Kidney (tissue), 14 donors: ENCODE results near the gene PIRT. TPM values are rescaled to one million over a fixed set of nuclear protein-coding genes. Genes with fewer than 3 reads are reported as not detected.

Experiments used
- DNase-seq, 5 donors: peaks; one replicate each; pipeline ENCODE4 v3.0.0-alpha.2; 2013 to 2020
- FAIRE-seq: peaks from 2 replicates; lab custom pipeline; 2012; peaks lifted over from hg19 to GRCh38; lab: Jason Lieb, UNC
- H3K27ac ChIP-seq, 2 donors: one replicate each; pipeline ENCODE4 v1.7.0; 2013; ENCODE audit warnings: low read depth in 2 of 2, low read length in 2 of 2, inconsistent platforms in 1 of 2
- H3K27me3 ChIP-seq: one replicate; pipeline ENCODE4 v1.7.1; 2013; ENCODE audit warnings: low read length, inconsistent platforms; ENCODE audit not compliant: control insufficient read depth, insufficient read depth
- H3K36me3 ChIP-seq, 3 donors: one replicate each; pipeline versions ENCODE4 v1.7.0 to v1.7.1; 2013; ENCODE audit warnings: low read length in 3 of 3, control low read depth in 1 of 3, inconsistent platforms in 1 of 3; ENCODE audit not compliant: insufficient read depth in 3 of 3, control insufficient read depth in 2 of 3
- H3K4me1 ChIP-seq, 3 donors: one replicate each; pipeline versions ENCODE4 v1.7.0 to v1.7.1; 2013; ENCODE audit warnings: low read length in 3 of 3, inconsistent platforms in 1 of 3, low read depth in 1 of 3; ENCODE audit not compliant: control insufficient read depth in 2 of 3, insufficient read depth in 2 of 3
- H3K4me3 ChIP-seq, 3 donors: one replicate each; pipeline versions ENCODE4 v1.7.0 to v1.8.1; 2013; ENCODE audit warnings: low read length in 3 of 3, control low read depth in 1 of 3, inconsistent platforms in 1 of 3
- H3K9ac ChIP-seq, 3 donors: one replicate each; pipeline versions ENCODE4 v1.7.0 to v1.7.1; 2013; ENCODE audit warnings: low read length in 3 of 3, control low read depth in 1 of 3, inconsistent platforms in 1 of 3
- H3K9me3 ChIP-seq, 3 donors: one replicate each; pipeline versions ENCODE4 v1.7.0 to v1.7.1; 2013; ENCODE audit warnings: low read length in 3 of 3, control low read depth in 1 of 3, inconsistent platforms in 1 of 3; ENCODE audit not compliant: control insufficient read depth in 2 of 3, insufficient read depth in 1 of 3
- intact Hi-C: fragments of 100-400 bp; cut with DNase I; formaldehyde crosslinking; loops from one replicate; pipeline ENCODE4 v1.11.1; 2022
- polyA plus RNA-seq: library from polyadenylated mRNA; stranded (reverse); fragments of 350-450 nt; fragmentation: Illumina TruSeq; extraction: RNeasy Lipid Tissue Mini Kit (QIAGEN cat#74804); gene quantifications from one replicate; pipeline ENCODE4 v1.2.3, GENCODE V29; 2014; ENCODE audit warnings: low read depth, low replicate concordance; ENCODE audit not compliant: insufficient read depth
- total RNA-seq: library from RNA; stranded (reverse); fragmentation: NEBNext Ultra II Directional; extraction: Animal tissue kit (Norgen Biotek cat#: 25700); gene quantifications from one replicate; pipeline ENCODE4 v1.2.1, GENCODE V29; 2021
- TF ChIP-seq, protein P1 (sequence below): IDR thresholded peaks from 3 replicates; pipeline ENCODE4 v1.5.1; 2012; ENCODE audit warnings: mild to moderate bottlenecking, moderate library complexity, borderline replicate concordance; ENCODE audit not compliant: insufficient read depth; ENCODE audit errors: extremely low read depth
- donor health status: control.
- donor health status: control.
- donor health status: control.
- donor health status: control.
- donor health status: control.
- donor health status: DM: yes; HTN: yes; CAD: no.
- donor health status: Normal renal cell carcinoma (clear cell type).

PIRT gene
- total and polyA plus RNA-seq, 2 donors from 2014 or later, result not detected

DNA sequence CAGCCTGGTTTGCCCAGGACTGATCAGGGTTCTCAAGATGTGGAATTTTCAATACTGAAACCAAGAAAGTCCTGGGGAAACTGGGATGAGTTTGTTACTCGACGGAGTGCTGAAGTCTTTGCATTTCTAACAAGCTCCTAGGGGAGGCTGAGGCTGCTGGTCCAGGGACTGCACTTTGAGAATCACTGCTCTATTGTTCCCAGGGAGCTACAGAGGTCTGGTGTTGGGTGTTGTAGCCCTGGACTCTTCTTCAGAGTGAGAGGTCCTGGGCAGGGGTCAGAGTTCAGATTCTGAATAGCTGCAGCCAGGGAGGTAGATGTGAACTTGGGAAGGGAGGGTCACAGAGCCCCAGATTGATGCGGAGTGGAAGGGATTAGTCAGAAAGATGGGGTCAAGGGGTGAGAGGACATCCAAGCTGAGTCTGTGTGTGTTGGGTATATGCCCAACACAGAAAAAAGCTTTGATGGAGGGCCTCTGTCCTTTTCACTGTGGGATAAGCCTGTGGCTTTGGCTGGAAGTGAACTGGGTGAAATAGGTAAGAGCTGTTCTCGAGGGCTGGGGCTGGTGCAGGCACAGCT is 48.1 kb downstream of the PIRT start:
- H3K27me3 ChIP-seq, result no peaks in the 10 kb centered on the region
- H3K9ac ChIP-seq, result no peak overlapping the region
- DNase-seq, result no peak
- intact Hi-C loops, result no loop called here
- no peak for FAIRE-seq
- H3K4me3 ChIP-seq, result no peak overlapping the region
- no peaks in the 10 kb centered on the region for H3K9me3 ChIP-seq
- TF ChIP-seq, protein P1, sequence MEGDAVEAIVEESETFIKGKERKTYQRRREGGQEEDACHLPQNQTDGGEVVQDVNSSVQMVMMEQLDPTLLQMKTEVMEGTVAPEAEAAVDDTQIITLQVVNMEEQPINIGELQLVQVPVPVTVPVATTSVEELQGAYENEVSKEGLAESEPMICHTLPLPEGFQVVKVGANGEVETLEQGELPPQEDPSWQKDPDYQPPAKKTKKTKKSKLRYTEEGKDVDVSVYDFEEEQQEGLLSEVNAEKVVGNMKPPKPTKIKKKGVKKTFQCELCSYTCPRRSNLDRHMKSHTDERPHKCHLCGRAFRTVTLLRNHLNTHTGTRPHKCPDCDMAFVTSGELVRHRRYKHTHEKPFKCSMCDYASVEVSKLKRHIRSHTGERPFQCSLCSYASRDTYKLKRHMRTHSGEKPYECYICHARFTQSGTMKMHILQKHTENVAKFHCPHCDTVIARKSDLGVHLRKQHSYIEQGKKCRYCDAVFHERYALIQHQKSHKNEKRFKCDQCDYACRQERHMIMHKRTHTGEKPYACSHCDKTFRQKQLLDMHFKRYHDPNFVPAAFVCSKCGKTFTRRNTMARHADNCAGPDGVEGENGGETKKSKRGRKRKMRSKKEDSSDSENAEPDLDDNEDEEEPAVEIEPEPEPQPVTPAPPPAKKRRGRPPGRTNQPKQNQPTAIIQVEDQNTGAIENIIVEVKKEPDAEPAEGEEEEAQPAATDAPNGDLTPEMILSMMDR, result no peak
- H3K36me3 ChIP-seq, result no peaks in the 10 kb centered on the region
- peaks cover 0 to 7% (median 4%) of the 10 kb centered on the region in 3 donors for H3K4me1 ChIP-seq
- no peak overlapping the region for H3K27ac ChIP-seq

DNA sequence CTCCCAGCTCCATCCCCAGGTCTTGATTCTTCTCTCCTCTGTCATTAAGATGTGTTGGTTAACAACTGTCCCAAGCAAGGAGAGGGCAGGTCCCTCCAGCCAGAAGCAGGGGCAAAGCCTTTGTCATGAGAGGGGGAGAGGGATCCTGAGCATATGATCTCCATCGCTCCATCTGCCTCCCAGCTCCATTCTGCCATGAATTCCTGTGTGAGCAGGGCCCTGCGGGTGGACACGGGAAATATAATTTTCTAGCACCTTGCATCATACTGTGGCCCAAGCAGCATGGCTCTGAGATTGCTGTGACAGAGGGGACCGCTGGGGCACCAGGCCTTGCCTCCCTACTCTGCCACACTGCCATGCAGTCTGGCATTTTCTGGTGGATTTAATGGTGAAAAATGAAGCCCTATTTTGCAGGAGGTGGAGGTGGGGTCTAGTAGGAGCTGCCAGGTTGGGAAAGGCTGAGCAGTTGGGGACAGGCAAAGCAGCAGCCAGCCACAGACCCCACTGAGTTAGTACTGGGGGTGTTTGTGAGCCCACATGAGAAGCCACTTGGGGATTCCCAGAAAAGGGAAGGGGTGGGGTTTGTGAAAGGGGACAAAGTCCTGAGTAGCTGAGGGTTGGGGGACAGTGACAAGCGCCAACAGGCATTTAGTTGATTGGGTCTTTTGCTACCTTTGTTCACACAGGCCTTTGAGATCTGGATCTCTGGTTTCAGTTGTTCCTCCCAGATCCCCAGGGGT is 50.4 kb downstream of the PIRT start:
- intact Hi-C loops, result no loop called here
- peaks cover 0 to 2% (median 0%) of the 10 kb centered on the region in 3 donors for H3K4me1 ChIP-seq
- H3K27ac ChIP-seq, result no peak overlapping the region
- no peak overlapping the region for H3K4me3 ChIP-seq
- DNase-seq, result no peak
- no peaks in the 10 kb centered on the region for H3K36me3 ChIP-seq
- TF ChIP-seq, protein P1, result no peak
- H3K9ac ChIP-seq, result no peak overlapping the region
- no peaks in the 10 kb centered on the region for H3K9me3 ChIP-seq
- FAIRE-seq, result no peak
- no peaks in the 10 kb centered on the region for H3K27me3 ChIP-seq

DNA sequence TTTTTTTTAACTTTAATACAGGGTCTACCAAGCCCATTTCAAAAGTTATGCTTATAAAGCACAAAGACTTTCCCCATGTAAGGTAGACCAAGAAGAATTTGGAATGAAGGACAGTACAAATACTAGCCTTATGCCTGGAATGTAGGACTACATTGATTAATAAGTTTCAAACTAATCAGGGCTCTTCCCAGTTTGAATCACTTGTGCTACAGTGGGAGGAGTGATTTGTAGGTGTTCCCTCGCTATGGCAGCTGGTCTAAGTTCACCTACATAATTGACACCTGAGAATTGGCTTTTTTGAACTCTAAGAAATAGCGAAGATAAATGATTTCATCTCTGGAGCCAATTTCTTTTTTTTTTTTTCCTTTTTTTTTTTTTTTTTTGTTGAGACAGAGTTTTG is 52.6 kb downstream of the PIRT start:
- TF ChIP-seq, protein P1, result no peak
- Histone ChIP-seq H3K27ac (no peak overlapping the region), H3K9ac (no peak overlapping the region), H3K4me3 (no peak overlapping the region), H3K27me3 (no peaks in the 10 kb centered on the region), H3K9me3 (no peaks in the 10 kb centered on the region), H3K4me1 (peaks cover 0 to 2% (median 0%) of the 10 kb centered on the region in 3 donors), H3K36me3 (no peaks in the 10 kb centered on the region)
- intact Hi-C loops, result no loop called here
- DNase-seq (no peak), FAIRE-seq (no peak)
